SU-DHL-6 (cell line): ENCODE data around the gene CFAP161.

ENCODE experiments used
- EZH2phosphoT487 ChIP-seq: fragments of 200-600 bp; sonication (generic), shearing (Covaris generic); conservative IDR thresholded peaks from 2 replicates; pipeline ENCODE4 v1.6.1; 2018; ENCODE audit warnings: mild to moderate bottlenecking, antibody characterized with exemption, low read length, moderate library complexity, mixed read lengths
- TF ChIP-seq, protein P1 (sequence below): fragments of 200-600 bp; sonication (generic); IDR thresholded peaks from one replicate; pipeline ENCODE4 v1.5.1; 2017; ENCODE audit warnings: antibody characterized with exemption, mild to moderate bottlenecking, low read length, moderate library complexity; ENCODE audit not compliant: insufficient read depth, poor library complexity, severe bottlenecking

DNA sequence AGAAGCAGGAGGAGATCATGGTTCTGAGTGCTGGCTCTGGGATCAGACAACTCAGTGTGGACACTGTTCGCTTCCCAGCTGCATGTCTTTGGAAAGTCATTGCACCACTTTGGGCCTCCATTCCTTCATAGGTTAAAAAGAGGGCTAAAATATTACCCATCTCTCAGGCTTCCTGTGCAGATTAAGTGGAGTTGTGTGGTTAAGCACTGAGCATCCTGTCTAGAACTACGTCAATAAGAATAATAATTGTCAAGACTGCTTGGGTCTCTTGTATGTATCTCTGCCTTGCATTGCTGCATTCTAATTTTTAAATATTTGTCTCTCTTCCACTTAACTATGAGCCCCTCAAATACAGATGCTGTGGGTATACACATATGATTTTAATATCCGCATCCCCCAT is 22.3 kb downstream of the CFAP161 start:
- TF ChIP-seq, protein P1, sequence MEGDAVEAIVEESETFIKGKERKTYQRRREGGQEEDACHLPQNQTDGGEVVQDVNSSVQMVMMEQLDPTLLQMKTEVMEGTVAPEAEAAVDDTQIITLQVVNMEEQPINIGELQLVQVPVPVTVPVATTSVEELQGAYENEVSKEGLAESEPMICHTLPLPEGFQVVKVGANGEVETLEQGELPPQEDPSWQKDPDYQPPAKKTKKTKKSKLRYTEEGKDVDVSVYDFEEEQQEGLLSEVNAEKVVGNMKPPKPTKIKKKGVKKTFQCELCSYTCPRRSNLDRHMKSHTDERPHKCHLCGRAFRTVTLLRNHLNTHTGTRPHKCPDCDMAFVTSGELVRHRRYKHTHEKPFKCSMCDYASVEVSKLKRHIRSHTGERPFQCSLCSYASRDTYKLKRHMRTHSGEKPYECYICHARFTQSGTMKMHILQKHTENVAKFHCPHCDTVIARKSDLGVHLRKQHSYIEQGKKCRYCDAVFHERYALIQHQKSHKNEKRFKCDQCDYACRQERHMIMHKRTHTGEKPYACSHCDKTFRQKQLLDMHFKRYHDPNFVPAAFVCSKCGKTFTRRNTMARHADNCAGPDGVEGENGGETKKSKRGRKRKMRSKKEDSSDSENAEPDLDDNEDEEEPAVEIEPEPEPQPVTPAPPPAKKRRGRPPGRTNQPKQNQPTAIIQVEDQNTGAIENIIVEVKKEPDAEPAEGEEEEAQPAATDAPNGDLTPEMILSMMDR: no peak
- no peak for TF ChIP-seq EZH2phosphoT487
